ENCODE measurements around the gene PHF21A.

- TF ChIP-seq CTCF (IDR thresholded peaks at IDR 0.05) (no peak), POLR2AphosphoS5 (IDR thresholded peaks at IDR 0.05; ENCODE audit: insufficient read depth in 1 of 2, low read depth in 1 of 2) (no peak)
Measured at GRCh38 chr11:45982656-45983470, 138.4 kb downstream of the PHF21A start.
